ENCODE measurements around the gene CTSA.
"Not testable (repeated sequence)": the region's sequence is repeated elsewhere in the genome, so short reads cannot be mapped to it uniquely, and the experiment has no call there.

The CTSA gene

DNA sequence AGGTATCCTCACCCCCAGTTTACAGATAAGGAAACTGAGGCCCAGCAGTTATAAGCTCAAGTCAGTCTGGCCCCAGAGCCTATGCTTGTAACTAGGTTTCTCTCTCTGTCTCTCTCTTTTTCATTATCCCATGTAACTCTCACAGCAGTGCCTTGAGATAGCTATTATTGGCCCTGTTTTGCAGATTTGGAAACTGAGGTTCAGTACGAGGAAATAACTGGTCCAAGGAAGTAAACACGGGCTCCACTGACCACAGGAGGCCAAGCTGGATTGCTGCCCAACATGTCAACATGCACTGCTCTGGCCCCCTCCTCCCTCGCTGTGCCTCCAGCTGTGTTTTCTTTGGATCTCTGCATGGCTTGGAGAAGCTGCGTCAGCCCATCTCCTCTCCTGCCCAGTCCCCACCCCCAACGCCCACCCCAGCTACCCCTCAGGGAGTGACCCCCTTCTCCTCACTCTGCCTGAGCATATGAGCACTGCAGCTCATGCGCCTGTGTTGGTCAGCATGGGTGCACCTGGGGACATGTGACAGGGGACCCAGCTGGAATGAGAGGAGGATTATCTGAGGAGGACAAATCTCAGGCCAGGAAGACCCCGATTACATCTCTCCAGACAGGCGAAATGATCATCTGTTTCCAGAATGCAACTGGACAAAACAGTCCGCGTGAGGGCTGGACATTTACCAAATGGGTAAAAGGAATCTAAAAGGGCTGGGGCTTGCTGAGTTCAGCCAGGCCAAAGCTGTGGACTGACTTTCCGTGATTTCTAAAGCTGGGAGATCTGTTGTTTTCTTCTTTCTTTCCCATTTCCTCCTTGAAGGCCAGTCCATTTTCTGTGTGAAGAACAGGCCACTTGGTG lies 28.6 kb downstream of the CTSA start:
- no peak for DNase-seq

DNA sequence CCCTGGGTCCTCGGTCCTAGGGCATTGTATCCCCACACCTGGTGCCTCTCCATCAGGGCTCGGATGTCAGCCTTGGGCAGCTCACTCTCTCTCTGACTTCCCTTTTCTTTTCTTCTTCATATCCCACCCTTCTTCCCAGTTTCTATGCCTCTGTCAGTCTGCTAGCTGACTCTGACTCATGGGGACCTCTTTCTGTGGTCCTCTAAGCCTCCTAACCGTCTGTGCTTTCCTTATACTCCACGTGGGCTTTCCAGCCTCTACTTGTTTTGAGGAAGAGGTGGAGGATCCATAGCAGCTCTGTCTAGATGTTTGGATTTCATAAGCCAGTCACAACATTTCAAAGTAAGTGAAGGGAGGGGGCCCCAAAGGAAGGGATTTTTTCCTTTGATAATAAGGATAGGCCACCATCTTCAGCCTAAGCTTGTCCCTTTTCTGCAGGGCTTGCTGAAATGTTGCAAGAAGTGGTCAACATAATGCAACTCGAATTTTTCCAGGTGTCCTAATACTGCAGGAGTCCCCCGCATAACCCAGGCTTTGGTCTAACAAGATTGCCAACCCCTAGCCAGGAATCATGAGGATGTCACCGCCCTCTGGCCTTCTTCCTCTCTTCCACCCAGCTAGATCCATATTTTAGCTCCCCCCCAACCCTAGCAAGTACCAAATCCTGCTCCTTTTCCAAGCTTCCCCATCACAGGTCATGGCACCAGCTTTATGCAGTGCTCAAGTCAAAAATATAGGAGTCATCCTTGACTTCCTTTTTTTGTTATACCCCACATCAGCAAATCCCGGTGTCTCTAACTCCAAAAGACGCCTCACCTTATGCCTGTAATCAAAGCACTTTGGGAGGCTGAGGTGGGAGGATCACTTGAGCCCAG lies 29.6 kb downstream of the CTSA start:
- DNase-seq: no peak

DNA sequence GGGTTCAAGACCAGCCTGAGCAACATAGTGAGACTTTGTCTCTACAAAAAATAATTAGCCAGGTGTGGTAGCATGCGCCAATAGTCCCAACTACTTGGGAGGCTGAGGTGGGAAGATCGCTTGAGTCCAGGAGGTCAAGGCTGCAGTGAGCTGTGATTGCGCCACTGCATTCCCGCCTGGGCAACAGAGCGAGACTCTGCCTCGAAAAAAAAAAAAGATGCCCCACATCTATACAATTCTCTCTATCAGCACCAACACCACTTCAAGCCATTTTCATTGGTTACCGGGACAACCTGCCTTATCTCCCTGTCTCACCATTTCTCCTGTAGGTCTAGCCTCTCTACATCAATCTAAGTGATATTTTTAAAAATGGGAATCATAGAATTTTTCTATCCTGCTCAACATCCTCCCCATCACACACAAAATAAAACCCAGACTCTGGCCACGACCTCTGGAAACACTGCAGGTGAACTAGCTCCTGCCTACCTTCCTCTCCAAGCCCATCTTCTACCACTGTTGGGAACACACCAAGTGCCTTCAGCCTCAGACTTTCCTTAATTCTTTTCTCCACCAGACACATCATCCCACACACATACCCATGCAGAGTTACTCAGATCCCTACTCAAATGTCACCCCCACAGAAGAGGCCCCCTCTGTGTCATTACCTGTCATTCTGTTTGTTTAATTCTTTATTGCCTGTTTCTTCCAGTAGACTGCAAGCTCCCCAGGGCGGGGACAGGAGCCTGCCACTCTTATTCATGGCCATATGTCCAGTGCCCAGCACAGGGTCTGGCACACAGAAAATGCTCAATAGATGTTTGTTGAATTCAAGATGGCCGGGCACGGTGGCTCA lies 30.4 kb downstream of the CTSA start:
- no peak for DNase-seq

- DNase-seq: no peak
Measured at GRCh38 chr20:45924391-45925261, 33.5 kb downstream of the CTSA start.

- DNase-seq: no peak
Measured at GRCh38 chr20:45925821-45926506, 34.8 kb downstream of the CTSA start.

- no peak for DNase-seq
Measured at GRCh38 chr20:45926731-45927070, 35.6 kb downstream of the CTSA start.

GRCh38 chr20:45927071-45927878 lies 36.1 kb downstream of the CTSA start:
- DNase-seq: no peak

DNA sequence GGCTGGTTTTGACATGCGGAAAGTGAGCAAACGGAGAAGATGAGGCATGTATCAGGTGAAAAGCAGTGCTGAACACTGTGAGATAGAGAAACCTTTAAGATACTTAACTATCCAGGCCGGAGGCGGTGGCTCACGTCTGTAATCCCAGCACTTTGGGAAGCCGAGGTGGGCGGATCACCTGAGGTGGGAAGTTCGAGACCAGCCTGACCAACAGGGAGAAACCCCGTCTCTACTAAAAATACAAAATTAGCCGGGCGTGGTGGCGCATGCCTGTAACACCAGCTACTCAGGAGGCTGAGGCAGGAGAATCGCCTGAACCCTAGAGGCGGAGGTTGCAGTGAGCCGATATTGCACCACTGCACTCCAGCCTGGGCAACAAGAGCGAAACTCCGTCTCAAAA lies 40.5 kb downstream of the CTSA start:
- DNase-seq: not testable (repeated sequence)

GRCh38 chr20:45933266-45934045 lies 42.3 kb downstream of the CTSA start:
- DNase-seq: peak; percentile 46

- DNase-seq: no peak
Measured at GRCh38 chr20:45934046-45934585, 43.0 kb downstream of the CTSA start.

DNA sequence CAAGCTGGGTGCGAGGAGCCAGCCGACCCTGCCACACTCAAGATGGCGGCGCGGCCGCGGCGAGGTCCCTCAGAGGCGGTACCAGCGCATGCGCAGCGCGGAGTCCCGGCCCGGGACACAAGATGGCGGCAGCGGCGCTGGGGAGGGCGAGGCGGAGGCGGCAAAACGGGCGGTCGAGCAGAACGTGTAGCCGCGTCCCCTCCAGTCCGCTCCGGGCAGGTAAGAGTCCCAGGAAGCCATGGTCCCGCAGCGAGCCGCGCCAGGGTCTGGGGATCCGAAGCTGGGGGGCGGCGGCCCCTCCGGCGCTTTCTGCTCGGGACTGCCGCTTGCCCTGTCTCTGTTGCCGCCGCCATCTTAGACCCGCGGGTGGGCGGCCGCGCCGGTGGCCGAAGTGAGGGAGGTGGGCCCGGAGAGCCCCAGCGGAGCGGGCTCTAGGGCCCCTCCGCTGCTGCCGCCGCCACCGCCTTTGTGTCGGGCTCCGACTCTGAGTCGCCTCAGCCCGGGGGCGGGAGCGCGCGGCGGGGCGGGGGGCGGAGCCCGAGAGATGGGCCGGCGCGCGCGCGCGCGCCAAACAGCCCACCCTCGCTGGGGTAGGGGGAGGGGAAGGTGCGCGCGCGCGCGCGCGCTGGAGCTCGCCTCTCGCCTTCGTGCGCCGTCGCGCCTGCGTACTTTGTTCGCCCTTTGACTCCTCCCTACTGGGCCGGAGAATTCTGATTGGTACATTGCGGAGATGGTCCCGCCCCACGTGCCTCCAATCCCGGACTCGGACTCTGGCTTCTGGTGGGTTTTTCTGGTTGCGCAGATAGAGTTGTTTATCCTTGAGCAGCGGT lies 43.7 kb downstream of the CTSA start, which contains the start of gene PCIF1:
TSS of gene PCIF1 (plus strand) at position 98 of the 830 bp plus-strand sequence. CDS start 4,317 bp downstream, outside the sequence.
- peak; percentile 96 for DNase-seq

GRCh38 chr20:45935416-45936046 lies 44.4 kb downstream of the CTSA start:
- DNase-seq: no peak

GRCh38 chr20:45937765-45938164 lies 46.6 kb downstream of the CTSA start:
- no peak for DNase-seq

GRCh38 chr20:45938727-45939438 lies 47.7 kb downstream of the CTSA start:
- DNase-seq: no peak

DNA sequence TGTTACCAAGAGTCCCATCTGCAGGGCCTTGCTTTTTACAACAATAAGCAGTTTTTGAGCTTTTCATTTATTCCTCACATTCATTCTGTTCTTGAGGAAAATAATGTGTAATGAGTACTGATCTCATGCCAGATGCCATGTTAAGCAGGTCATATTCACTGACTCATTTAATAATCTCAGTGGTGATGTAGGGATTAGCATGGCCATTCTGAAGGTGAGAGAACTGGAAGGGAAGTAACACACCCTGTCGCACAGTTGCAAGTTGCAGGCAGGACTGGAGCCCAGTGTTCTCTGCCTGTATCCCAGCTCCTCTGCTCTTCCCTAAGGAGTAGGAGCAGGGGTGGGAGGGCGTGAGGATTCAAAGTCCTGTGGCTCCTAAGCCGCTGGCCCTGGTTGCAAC lies 48.9 kb downstream of the CTSA start:
- DNase-seq: no peak

DNA sequence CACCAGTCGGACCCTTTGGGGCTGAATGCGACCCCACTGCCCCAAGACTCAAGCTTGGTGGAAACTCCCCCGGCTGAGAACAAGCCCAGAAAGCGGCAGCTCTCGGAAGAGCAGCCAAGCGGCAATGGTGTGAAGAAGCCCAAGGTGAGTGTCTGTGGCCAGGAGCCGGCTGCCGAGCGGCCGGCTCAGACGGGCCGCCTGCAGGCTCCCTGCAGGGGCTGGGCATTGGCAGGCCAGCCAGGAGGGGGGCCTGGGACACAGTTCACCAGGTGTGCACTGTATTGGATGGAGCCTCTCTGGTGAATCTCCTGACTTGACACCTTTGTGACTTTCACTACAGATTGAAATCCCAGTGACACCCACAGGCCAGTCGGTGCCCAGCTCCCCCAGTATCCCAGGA lies 49.3 kb downstream of the CTSA start:
- DNase-seq: no peak

DNA sequence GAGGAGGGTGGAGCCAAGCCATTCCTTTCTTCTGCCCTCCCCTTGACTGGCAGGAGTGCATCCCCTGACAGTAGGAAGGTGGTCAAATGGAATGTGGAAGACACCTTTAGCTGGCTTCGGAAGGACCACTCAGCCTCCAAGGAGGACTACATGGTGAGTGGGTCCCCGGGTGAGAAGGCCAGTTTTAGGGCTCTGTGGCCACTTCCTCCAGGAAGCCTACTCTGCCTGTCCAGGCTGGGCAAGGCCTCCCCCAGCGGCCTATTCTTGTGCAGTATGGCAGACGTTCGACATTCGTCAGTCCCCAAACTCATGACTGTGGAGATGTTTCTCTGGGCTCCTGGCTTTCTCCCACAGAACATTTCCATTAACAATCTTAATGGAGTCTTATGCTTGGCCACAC lies 52.5 kb downstream of the CTSA start:
- no peak for DNase-seq

Measured in activated naive CD4-positive, alpha-beta T cell treated with anti-CD3 and anti-CD28 coated beads, Interleukin-2, amount 50 U/mL, for 16 hours (primary cell).